ENCODE results near the gene LONRF3.

The LONRF3 gene

DNA sequence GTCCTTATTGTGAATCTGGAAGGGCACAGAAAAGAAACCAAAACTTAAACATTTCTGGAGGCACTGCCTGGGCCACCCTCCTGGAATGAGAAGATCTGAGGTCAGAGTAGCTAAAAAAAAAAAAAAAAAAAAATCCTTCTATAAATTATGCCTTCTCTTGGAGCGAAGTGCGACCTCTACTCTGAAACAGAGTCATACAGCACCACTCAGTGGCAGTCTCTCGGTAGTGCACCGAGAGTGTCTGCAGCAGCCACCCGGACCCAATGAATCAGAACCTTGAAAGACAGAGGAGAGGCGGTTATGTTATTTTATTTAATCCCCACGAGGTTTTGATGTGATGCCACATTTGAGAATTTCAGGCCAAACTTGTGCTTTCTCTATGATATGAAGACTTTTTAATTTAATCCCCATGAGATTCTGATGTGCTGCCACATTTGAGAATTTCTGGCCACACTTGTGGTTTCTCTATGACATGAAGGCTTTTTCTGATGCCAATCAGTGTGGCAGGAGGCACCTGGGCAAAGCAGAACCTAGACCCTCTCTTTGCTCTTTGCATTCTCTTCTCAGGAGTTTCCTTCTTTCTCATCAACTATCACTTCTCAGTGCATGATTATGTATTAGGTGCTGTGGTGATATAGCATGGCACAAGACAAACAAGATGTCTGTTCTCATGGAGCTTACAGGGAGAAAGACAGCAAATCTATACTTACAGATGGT is 92.8 kb downstream of the LONRF3 start:
- TF ChIP-seq, protein P1, sequence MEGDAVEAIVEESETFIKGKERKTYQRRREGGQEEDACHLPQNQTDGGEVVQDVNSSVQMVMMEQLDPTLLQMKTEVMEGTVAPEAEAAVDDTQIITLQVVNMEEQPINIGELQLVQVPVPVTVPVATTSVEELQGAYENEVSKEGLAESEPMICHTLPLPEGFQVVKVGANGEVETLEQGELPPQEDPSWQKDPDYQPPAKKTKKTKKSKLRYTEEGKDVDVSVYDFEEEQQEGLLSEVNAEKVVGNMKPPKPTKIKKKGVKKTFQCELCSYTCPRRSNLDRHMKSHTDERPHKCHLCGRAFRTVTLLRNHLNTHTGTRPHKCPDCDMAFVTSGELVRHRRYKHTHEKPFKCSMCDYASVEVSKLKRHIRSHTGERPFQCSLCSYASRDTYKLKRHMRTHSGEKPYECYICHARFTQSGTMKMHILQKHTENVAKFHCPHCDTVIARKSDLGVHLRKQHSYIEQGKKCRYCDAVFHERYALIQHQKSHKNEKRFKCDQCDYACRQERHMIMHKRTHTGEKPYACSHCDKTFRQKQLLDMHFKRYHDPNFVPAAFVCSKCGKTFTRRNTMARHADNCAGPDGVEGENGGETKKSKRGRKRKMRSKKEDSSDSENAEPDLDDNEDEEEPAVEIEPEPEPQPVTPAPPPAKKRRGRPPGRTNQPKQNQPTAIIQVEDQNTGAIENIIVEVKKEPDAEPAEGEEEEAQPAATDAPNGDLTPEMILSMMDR (IDR thresholded peaks at IDR 0.05; ENCODE audit: insufficient read depth, low read length, poor library complexity, severe bottlenecking): peak; percentile 64
- DNase-seq (ENCODE audit: extremely low read depth, insufficient read length): no peak
- no peaks in the 10 kb centered on the region; the same call in 1 of the 2 replicates for H3K27me3 ChIP-seq (replicated peaks; ENCODE audit: control insufficient read depth, insufficient read depth, low read length)
- no peaks in the 10 kb centered on the region for H3K36me3 ChIP-seq (ENCODE audit: control insufficient read depth, insufficient read depth, low read length)
- no peak overlapping the region for H3K4me3 ChIP-seq (replicated peaks; ENCODE audit: low read depth, low read length)
